Pancreas (tissue), 10 donors: Measurements from ENCODE around the gene PCBD1. TPM values are rescaled to one million over a fixed set of nuclear protein-coding genes. Genes with fewer than 3 reads are reported as not detected.

Experiments used
- ATAC-seq, 4 donors: fragments of 200-7000 bp; cut with Tn5 transposase; one replicate each; pipeline versions ENCODE4 v1.8.0 to v1.9.1; 2020; ENCODE audit warnings: mild to moderate bottlenecking in 4 of 4, moderate library complexity in 4 of 4
- DNase-seq, 6 donors: peaks; one replicate each; pipeline ENCODE4 v3.0.0-alpha.2; 2020
- FAIRE-seq: peaks from 2 replicates; lab custom pipeline; 2012; peaks lifted over from hg19 to GRCh38; lab: Jason Lieb, UNC
- H3K27ac ChIP-seq, 4 donors: fragments of 200-600 bp; sonication (generic); 1 replicate in 3 of 4; 2 replicates in 1 of 4; pipeline versions ENCODE4 v1.5.0 to v1.8.0; 2020
- H3K27me3 ChIP-seq, 4 donors: fragments of 200-600 bp; one replicate each; pipeline ENCODE4 v1.8.0; 2021
- H3K36me3 ChIP-seq, 3 donors: fragments of 200-600 bp; sonication (generic) in 1 of 3; one replicate each; pipeline versions ENCODE4 v1.5.0 to v1.8.0; 2020 to 2021
- H3K4me1 ChIP-seq, 3 donors: fragments of 200-600 bp; one replicate each; pipeline ENCODE4 v1.8.0; 2021
- H3K4me3 ChIP-seq, 4 donors: fragments of 200-600 bp; sonication (generic) in 2 of 4; one replicate each; pipeline versions ENCODE4 v1.5.0 to v1.8.0; 2020 to 2021
- H3K9me3 ChIP-seq, 4 donors: fragments of 200-600 bp; one replicate each; pipeline ENCODE4 v1.8.0; 2021
- CTCF ChIP-seq, 4 donors: fragments of 200-600 bp; sonication (generic) in 3 of 4; IDR thresholded peaks; one replicate each; pipeline versions ENCODE4 v1.5.0 to v1.8.0; 2021; ENCODE audit warnings: antibody characterized with exemption in 4 of 4
- WGBS, 2 donors: extraction: QIAGEN DNeasy Blood & Tissue Kit; methylation state at CpG; one replicate each; pipeline ENCODE4 v1.1.7; 2013; 5-methylcytosine and 5-hydroxymethylcytosine counted together
- intact Hi-C, 3 donors: fragments of 100-400 bp; cut with DNase I; formaldehyde crosslinking; loops; one replicate each; pipeline versions ENCODE4 v1.11.1 to v1.14.2; 2022
- polyA plus RNA-seq, 2 donors: library from polyadenylated mRNA; stranded (reverse); fragments of 200-250 nt; gene quantifications; one replicate each; pipeline ENCODE4 v1.2.3, GENCODE V29; 2013
- total RNA-seq, 6 donors: library from RNA; stranded (reverse); fragmentation: NEBNext Ultra II Directional in 4 of 6; extraction: Animal tissue kit (Norgen Biotek cat#: 25700) in 4 of 6; gene quantifications; one replicate each; pipeline versions ENCODE4 v1.2.1 to v1.2.4, GENCODE V29; 2021 to 2023
- donor health status: healthy with polysubstance abuse.
- donor health status: DM: no; HTN: no; CAD: no; lungs with moderate emphysema.
- donor health status: DM: no; HTN: no; CAD: no.
- donor health status: control.
- donor health status: control.
- donor health status: Bipolar disorder and iron deficiency.
- donor health status: DM: yes; HTN: yes; CAD: no.
- donor health status: DM: no; HTN: no; CAD: no.
- donor health status: DM: no; HTN: no; CAD: no.
- donor health status: DM: yes; HTN: yes; CAD: no.

The PCBD1 gene
- total and polyA plus RNA-seq, 8 donors: 63.6 to 95.9 (median 76.9) TPM

DNA sequence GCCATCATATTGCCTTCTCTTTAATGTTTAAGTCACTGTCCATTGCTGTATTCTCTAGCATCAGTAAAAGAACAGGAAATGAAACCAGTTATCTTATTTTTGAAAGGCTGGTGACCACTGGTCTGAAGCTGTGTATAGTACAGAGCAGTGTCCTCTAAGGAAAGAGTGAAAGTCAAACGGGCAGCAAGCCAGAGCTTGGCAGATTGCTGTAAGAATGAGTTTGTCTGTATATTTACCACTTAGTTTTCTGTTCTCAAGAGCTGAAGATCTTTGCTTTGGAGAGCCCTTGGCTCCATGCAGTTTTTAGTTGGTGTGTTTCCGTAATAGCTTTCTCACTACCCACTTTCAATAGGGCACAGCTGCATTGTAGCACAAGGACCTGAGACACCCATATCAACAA lies 31.9 kb downstream of the PCBD1 start:
- DNase-seq: no peak
- no peaks in the 10 kb centered on the region for H3K9me3 ChIP-seq
- peaks cover 0 to 17% (median 0%) of the 10 kb centered on the region in 3 donors for H3K36me3 ChIP-seq
- no peak overlapping the region for H3K27ac ChIP-seq
- ATAC-seq: no peak
- 48 to 50% methylated on average over 2 of the region's 2 CpGs for WGBS, 2 donors
- intact Hi-C loops: no loop called here
- H3K27me3 ChIP-seq: no peaks in the 10 kb centered on the region
- no peak for TF ChIP-seq CTCF (IDR thresholded peaks at IDR 0.05)
- no peak overlapping the region for H3K4me3 ChIP-seq
- peaks cover 28 to 44% (median 30%) of the 10 kb centered on the region in 3 donors for H3K4me1 ChIP-seq
- FAIRE-seq: no peak

DNA sequence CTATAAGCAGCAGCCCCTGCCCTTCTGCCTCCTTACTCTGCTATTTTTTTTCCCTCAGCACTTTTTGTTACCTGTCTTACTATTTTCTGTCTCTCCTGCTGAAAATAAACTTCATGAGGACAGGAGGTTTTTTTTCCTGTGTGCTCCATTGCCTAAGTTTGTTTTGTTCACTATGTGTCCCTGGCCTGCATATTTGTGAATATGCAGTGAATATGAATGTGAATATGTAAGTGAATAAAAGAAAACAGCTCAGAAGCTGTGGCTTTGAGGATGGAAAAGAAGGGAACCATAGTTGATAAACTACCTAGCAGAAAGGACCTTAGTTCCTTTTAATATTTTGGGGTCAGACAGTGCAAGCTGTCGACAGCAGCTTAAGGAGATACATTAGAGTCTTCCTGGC lies 34.9 kb downstream of the PCBD1 start:
- TF ChIP-seq CTCF (IDR thresholded peaks at IDR 0.05): no peak
- Histone ChIP-seq H3K36me3 (peaks cover 0 to 11% (median 0%) of the 10 kb centered on the region in 3 donors), H3K4me3 (no peak overlapping the region), H3K27ac (peak overlapping the region in 2 of 4 donors; percentile 40 to 48), H3K27me3 (no peaks in the 10 kb centered on the region), H3K9me3 (no peaks in the 10 kb centered on the region), H3K4me1 (peaks cover 23 to 52% (median 40%) of the 10 kb centered on the region in 3 donors)
- ATAC-seq (no peak), DNase-seq (no peak), FAIRE-seq (no peak)
- intact Hi-C loops: no loop called here
- 57 to 67% methylated on average over 1 of the region's 1 CpG for WGBS, 2 donors

GRCh38 chr10:70853038-70853437 lies 35.3 kb downstream of the PCBD1 start:
- Histone ChIP-seq H3K9me3 (no peaks in the 10 kb centered on the region), H3K4me1 (peaks cover 22 to 52% (median 36%) of the 10 kb centered on the region in 3 donors), H3K4me3 (no peak overlapping the region), H3K27ac (peak overlapping the region in 3 of 4 donors; percentile 7 to 48 (median 40)), H3K36me3 (peaks cover 0 to 11% (median 0%) of the 10 kb centered on the region in 3 donors), H3K27me3 (no peaks in the 10 kb centered on the region)
- peak in 1 of 4 donors; percentile 3 for ATAC-seq
- no peak for DNase-seq
- FAIRE-seq: no peak
- no peak for TF ChIP-seq CTCF (IDR thresholded peaks at IDR 0.05)
- intact Hi-C loops: no loop called here
- WGBS, 2 donors: 67 to 68% methylated on average over 4 of the region's 4 CpGs

DNA sequence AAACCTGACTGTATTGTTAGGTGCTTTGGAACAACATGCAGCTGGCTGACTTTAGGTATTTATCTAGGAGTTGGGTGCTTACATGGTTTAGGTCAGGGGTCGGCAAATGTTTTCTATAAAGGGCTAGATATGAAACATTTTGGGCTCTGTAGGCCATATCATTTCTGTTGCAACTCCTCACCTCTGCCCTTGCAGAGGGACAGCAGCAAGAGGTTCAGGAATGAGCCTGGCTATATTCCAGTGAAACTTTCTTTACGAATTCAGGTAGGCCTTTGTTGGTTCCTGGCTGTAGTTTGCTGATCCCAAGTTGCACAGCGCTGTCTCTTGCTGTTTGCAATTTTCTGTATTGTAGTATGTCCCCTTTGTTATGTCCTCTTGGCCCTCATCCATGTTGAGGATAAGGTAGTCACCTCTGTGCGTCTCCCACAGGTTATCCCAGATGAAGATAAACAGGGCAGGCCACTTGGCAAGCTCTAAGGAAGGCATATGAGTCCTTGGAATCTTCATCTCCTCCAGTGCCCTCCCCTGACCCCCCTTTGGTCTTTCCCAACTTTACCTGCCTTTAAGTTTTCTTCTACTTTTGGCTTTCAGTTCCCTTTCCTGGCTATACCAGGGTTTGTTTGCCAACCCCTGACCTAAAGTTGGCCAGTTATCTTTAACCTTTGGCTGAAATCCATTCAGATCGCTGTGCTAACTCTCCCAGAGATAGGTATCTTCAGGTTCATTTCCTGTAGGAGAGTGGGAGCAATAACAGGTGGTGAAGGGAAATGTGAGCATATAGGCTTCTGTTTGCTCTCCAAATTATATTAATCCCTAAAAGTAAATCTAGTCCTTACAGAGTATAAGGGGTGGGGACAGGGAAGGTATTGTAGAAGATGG lies 36.5 kb downstream of the PCBD1 start:
- ATAC-seq: peak; percentile 73 to 78 (median 74)
- 27 to 35% methylated on average over 5 of the region's 5 CpGs for WGBS, 2 donors
- Histone ChIP-seq H3K4me1 (peaks cover 19 to 52% (median 32%) of the 10 kb centered on the region in 3 donors), H3K27ac (peak overlapping the region in 3 of 4 donors; percentile 7 to 48 (median 22)), H3K27me3 (no peaks in the 10 kb centered on the region), H3K4me3 (no peak overlapping the region), H3K36me3 (peaks cover 0 to 11% (median 0%) of the 10 kb centered on the region in 3 donors), H3K9me3 (no peaks in the 10 kb centered on the region)
- FAIRE-seq: no peak
- TF ChIP-seq CTCF (IDR thresholded peaks at IDR 0.05): no peak
- DNase-seq: peak in 3 of 6 donors; percentile 47 to 61 (median 47)
- intact Hi-C loops: no loop called here
